Aorta (tissue), 5 donors: ENCODE results near the gene TWNK. TPM values are rescaled to one million over a fixed set of nuclear protein-coding genes. Genes with fewer than 3 reads are reported as not detected.

Experiments
- ATAC-seq: fragments of 200-7000 bp; cut with Tn5 transposase; one replicate; pipeline ENCODE4 v1.9.1; 2022; ENCODE audit warnings: moderate library complexity; ENCODE audit not compliant: low FRiP score
- DNase-seq, 2 donors: peaks; one replicate each; pipeline ENCODE4 v3.0.0-alpha.2; 2020
- H3K27ac ChIP-seq, 2 donors: one replicate each; pipeline ENCODE4 v1.5.1; 2013; ENCODE audit warnings: low read length in 2 of 2, mild to moderate bottlenecking in 2 of 2, moderate library complexity in 2 of 2, control low read depth in 1 of 2, inconsistent platforms in 1 of 2, low read depth in 1 of 2
- H3K27me3 ChIP-seq, 2 donors: one replicate each; pipeline ENCODE4 v1.6.1; 2013; ENCODE audit warnings: control low read depth in 1 of 2, low read length in 1 of 2, mild to moderate bottlenecking in 1 of 2, moderate library complexity in 1 of 2; ENCODE audit not compliant: insufficient read depth in 2 of 2, control insufficient read depth in 1 of 2
- H3K36me3 ChIP-seq, 2 donors: one replicate each; pipeline ENCODE4 v1.6.1; 2013; ENCODE audit warnings: control low read depth in 1 of 2, low read length in 1 of 2, mild to moderate bottlenecking in 1 of 2; ENCODE audit not compliant: insufficient read depth in 2 of 2, control insufficient read depth in 1 of 2
- H3K4me1 ChIP-seq, 2 donors: one replicate each; pipeline ENCODE4 v1.6.1; 2013; ENCODE audit warnings: low read length in 2 of 2, control low read depth in 1 of 2, mild to moderate bottlenecking in 1 of 2, moderate library complexity in 1 of 2; ENCODE audit not compliant: insufficient read depth in 2 of 2, control insufficient read depth in 1 of 2
- H3K4me3 ChIP-seq, 2 donors: one replicate each; pipeline ENCODE4 v1.5.1; 2013; ENCODE audit warnings: low read length in 2 of 2, control low read depth in 1 of 2, mild to moderate bottlenecking in 1 of 2
- H3K9me3 ChIP-seq: one replicate; pipeline ENCODE4 v1.6.1; 2013; ENCODE audit warnings: mild to moderate bottlenecking, low read length; ENCODE audit not compliant: control insufficient read depth
- WGBS, 2 donors: extraction: QIAGEN DNeasy Blood & Tissue Kit; methylation state at CpG; one replicate each; pipeline ENCODE4 v1.1.7; 2013; 5-methylcytosine and 5-hydroxymethylcytosine counted together
- intact Hi-C, 2 donors: fragments of 100-400 bp; cut with DNase I; formaldehyde crosslinking; loops; one replicate each; pipeline versions ENCODE4 v1.14.2 to v1.15.0; 2022
- microRNA-seq, 2 donors: library from miRNA; unstranded; fragments of <30 nt; microRNA quantifications; one replicate each; pipeline ENCODE4 v1.2.0, GENCODE V29; 2020
- polyA plus RNA-seq, 2 donors: library from polyadenylated mRNA; stranded (reverse); fragments of 200-250 nt; gene quantifications; one replicate each; pipeline ENCODE4 v1.2.3, GENCODE V29; 2013
- total RNA-seq, 2 donors: library from RNA; stranded (reverse); fragmentation: NEBNext Ultra II Directional; extraction: Animal tissue kit (Norgen Biotek cat#: 25700); gene quantifications; one replicate each; pipeline ENCODE4 v1.2.1, GENCODE V29; 2021
- donor health status: healthy with polysubstance abuse.
- donor health status: Bipolar disorder and iron deficiency.
- donor health status: DM: no; HTN: no; CAD: no.
- donor health status: DM: no; HTN: no; CAD: no.
- donor health status: DM: yes; HTN: yes; CAD: no.

The TWNK gene
- total and polyA plus RNA-seq, 4 donors, result 3.0 to 5.7 (median 4.6) TPM

GRCh38 chr10:101042118-101042517 lies 54.8 kb downstream of the TWNK start:
- ATAC-seq (no peak), DNase-seq (no peak)
- no peak overlapping the region for H3K4me3 ChIP-seq
- H3K9me3 ChIP-seq, result no peaks in the 10 kb centered on the region
- WGBS, 2 donors, result 43 to 45% methylated on average over 4 of the region's 4 CpGs
- no peaks in the 10 kb centered on the region for H3K27me3 ChIP-seq
- peaks cover 4 to 7% of the 10 kb centered on the region in 2 donors for H3K36me3 ChIP-seq
- no peaks in the 10 kb centered on the region for H3K4me1 ChIP-seq
- intact Hi-C loops, result no loop called here
- H3K27ac ChIP-seq, result peak overlapping the region; percentile 2 to 95

GRCh38 chr10:101042667-101043362 lies 55.5 kb downstream of the TWNK start:
- intact Hi-C loops, result no loop called here
- Histone ChIP-seq H3K9me3 (no peaks in the 10 kb centered on the region), H3K27me3 (no peaks in the 10 kb centered on the region), H3K4me3 (peak overlapping the region in 1 of 2 donors; percentile 32), H3K27ac (peak overlapping the region; percentile 78 to 96), H3K4me1 (no peaks in the 10 kb centered on the region), H3K36me3 (peaks cover 2 to 3% of the 10 kb centered on the region in 2 donors)
- peak; percentile 98 for DNase-seq
- 2% methylated on average over 40 of the region's 40 CpGs for WGBS, 2 donors
- ATAC-seq, result peak; percentile 94

- intact Hi-C loops, result no loop called here
Measured at GRCh38 chr10:101043363-101043707, 56.0 kb downstream of the TWNK start.

More at GRCh38 chr10:101043363-101043707, 56.0 kb downstream of the TWNK start:
- Histone ChIP-seq H3K4me3 (peak overlapping the region in 1 of 2 donors; percentile 32), H3K4me1 (no peaks in the 10 kb centered on the region), H3K27ac (peak overlapping the region; percentile 78 to 96), H3K27me3 (no peaks in the 10 kb centered on the region), H3K9me3 (no peaks in the 10 kb centered on the region), H3K36me3 (peaks cover 1 to 3% of the 10 kb centered on the region in 2 donors)
- ATAC-seq (no peak), DNase-seq (no peak)
- 12 to 19% methylated on average over 2 of the region's 2 CpGs for WGBS, 2 donors

Small RNA genes lying within 50 kb of the gene (microRNA-seq; reads per million reads assigned to microRNA genes)
- 0 reads per million in 2 donors for gene MIR608

Other genes with a start within 250 kb of the TWNK start
- not detected for gene PAX2, start 242.0 kb upstream of the TWNK start, total RNA-seq
- not detected for gene PAX2, start 242.0 kb upstream of the TWNK start, polyA plus RNA-seq
- 10 to 100 TPM; 20.3 to 38.3 TPM for gene SLF2, start 74.6 kb upstream of the TWNK start, total RNA-seq
- 10 to 100 TPM in 1 of 2 donors, 1 to 10 TPM in 1; 5.6 to 13.2 TPM for gene SLF2, start 74.6 kb upstream of the TWNK start, polyA plus RNA-seq
- 1 to 10 TPM; 1.5 to 4.2 TPM for gene SEMA4G, start 18.0 kb upstream of the TWNK start, total RNA-seq
- gene SEMA4G, start 18.0 kb upstream of the TWNK start, polyA plus RNA-seq, result 1 to 10 TPM; 2.1 to 7.5 TPM
- gene MRPL43, start within 50 bp of the TWNK start, total RNA-seq, result 10 to 100 TPM; 38.9 to 59.8 TPM
- gene MRPL43, start within 50 bp of the TWNK start, polyA plus RNA-seq, result 100 to 1,000 TPM in 1 of 2 donors, 10 to 100 TPM in 1; 69.4 to 104 TPM
- gene LZTS2, start 12.3 kb downstream of the TWNK start, total RNA-seq, result 10 to 100 TPM; 94.0 to 95.3 TPM
- 100 to 1,000 TPM in 1 of 2 donors, 10 to 100 TPM in 1; 38.3 to 108 TPM for gene LZTS2, start 12.3 kb downstream of the TWNK start, polyA plus RNA-seq
- gene PDZD7, start 43.6 kb downstream of the TWNK start, total RNA-seq, result 1 to 10 TPM; 1.1 to 1.6 TPM
- gene PDZD7, start 43.6 kb downstream of the TWNK start, polyA plus RNA-seq, result 1 to 10 TPM in 1 of 2 donors, under 1 TPM in 1; 0.97 to 3.9 TPM
- gene SFXN3, start 43.7 kb downstream of the TWNK start, total RNA-seq, result 100 to 1,000 TPM in 1 of 2 donors, 10 to 100 TPM in 1; 91.5 to 113 TPM
- 10 to 100 TPM; 42.6 to 97.1 TPM for gene SFXN3, start 43.7 kb downstream of the TWNK start, polyA plus RNA-seq
- 10 to 100 TPM; 12.4 to 17.6 TPM for gene KAZALD1, start 74.4 kb downstream of the TWNK start, total RNA-seq
- gene KAZALD1, start 74.4 kb downstream of the TWNK start, polyA plus RNA-seq, result 10 to 100 TPM; 12.9 to 20.7 TPM
- gene TLX1, start 143.8 kb downstream of the TWNK start, total RNA-seq, result not detected
- under 1 TPM in 1 of 2 donors, not detected in 1; 0.13 TPM for gene TLX1, start 143.8 kb downstream of the TWNK start, polyA plus RNA-seq
- gene LBX1, start 241.9 kb downstream of the TWNK start, total RNA-seq, result not detected
- gene LBX1, start 241.9 kb downstream of the TWNK start, polyA plus RNA-seq, result not detected